Measurements from ENCODE around the gene TBC1D32. TPM values are rescaled to one million over a fixed set of nuclear protein-coding genes. Genes with fewer than 3 reads are reported as not detected.
"Not testable (repeated sequence)": the region's sequence is repeated elsewhere in the genome, so short reads cannot be mapped to it uniquely, and the experiment has no call there.

Gene TBC1D32
- total RNA-seq, 1 experiment from 2014 or later = 6.6 TPM

DNA sequence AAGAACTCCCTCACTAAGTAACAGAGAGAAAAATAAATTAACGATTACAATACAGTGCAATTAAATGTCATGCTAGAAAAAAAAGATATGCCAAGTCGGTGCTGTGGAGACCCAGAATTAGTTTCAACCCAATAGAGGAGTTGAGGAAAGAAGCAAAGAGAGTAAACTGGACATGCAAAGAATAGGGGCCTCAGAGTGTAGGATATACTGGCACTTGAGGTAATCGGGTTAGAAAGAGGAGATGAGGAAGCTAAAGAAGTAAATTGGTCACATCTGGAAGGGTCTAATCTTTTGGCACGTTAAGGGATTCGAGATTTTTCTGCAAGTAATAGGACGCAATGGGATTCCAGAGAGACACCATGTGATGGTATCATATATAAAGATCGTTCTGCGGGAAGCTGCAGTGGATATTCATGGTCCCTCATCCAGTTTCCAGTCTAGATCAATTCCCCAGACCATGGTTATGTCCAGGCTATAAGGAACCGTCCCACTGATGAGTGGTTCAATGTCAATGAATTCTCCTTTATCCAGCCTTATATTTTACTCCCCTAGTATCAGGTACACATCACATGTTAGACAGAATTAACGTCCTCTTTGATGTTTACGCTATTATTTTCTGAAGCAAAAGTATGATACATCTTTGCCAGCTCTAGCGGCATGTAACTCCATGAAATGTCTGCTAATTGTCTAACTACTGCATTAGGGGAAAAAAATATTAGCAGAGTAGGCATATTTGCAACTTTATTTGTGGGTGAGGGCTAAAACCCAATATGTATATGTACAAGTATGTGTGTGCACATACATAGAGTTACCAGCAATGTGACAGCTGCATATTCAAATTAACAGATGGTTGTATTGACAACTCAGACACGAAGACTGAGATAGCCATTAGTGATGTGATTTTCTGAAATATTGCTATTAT, 1.1 kb upstream of the TBC1D32 start:
- in situ Hi-C loops (cut with HindIII; ENCODE audit: low sequenced_read_pairs) = no loop called here
- DNase-seq (ENCODE audit: low spot score) = no peak

DNA sequence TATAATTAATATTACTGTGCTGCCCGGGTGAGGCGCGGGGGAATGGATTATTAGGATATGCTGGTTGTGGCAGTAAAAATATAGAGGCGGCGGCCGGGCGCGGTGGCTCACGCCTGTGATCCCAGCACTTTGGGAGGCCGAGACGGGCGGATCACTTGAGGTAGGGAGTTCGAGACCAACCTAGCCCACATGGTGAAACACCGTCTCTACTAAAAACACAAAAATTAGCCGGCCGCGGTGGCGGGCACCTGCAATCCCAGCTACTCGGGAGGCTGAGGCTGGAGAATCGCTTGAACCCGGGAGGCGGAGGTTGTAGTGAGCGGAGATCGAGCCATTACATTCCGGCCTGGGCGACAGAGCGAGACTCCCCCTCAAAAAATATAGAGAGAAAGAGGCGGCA, 586 bp downstream of the TBC1D32 start:
- DNase-seq (ENCODE audit: low spot score); in situ Hi-C loops (cut with HindIII; ENCODE audit: low sequenced_read_pairs): not testable (repeated sequence)

DNA sequence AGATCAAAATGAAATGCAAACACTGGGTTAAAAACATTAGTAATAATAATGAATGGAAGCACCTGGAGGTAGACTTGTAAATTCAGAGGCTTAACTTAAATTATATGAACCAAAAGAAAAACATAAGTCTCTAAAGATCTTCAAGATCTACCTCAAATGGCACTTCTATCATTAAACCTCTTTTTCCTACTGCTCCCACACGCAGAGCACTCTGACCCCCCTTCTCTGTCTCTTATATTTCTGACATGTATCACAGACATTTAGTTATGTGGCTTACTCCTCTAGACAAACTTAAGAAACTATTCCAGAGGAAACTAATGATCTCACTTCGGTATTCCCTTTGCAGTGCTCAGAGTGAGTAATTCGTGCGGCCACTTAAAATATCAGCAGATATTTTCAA, 1.1 kb downstream of the TBC1D32 start:
- in situ Hi-C loops (cut with HindIII; ENCODE audit: low sequenced_read_pairs) = no loop called here
- no peak for DNase-seq (ENCODE audit: low spot score)

DNA sequence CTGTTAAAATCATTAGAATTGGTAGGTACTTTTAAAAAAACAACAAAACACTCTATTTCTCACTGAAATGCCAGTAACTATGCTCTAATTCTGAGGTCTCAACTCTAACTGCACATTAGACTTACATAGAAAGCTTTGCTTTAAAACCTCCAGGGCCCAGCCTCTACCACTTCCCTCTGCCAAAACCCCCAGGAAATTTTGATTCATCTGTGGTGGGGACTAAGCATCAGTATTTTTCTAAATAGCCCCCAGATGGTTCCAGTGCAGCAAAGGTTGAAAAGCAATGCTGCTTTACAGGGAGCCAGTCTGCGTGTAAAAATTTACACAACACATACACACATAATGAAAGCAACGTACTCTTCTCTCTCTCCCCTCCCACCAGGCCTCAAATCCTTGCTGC, 3.8 kb downstream of the TBC1D32 start:
- in situ Hi-C loops (cut with HindIII; ENCODE audit: low sequenced_read_pairs) = no loop called here
- DNase-seq (ENCODE audit: low spot score) = no peak

DNA sequence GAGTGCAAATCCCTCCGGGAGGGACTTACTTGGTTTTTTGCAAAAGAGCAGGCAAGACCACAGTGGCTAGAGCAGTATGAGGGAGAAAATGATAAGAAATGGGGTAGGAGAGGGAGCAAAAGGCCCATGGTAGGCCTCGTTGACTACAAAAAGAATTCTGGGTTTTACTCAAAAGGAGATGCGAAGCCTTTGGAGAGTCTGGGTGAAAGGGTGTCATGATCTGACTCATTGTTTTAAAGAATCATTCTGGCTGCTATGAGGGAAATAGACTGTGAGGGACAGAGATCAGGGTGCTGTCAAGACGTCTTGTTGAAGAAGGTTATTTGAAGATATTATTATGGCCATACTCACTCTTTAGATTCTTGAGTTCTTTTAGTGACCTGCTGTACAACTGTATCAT, 13.0 kb downstream of the TBC1D32 start:
- in situ Hi-C loops (cut with HindIII; ENCODE audit: low sequenced_read_pairs) = loop anchor here (25.0 kb wide), 1 partner anchor 259 kb away; no protein-coding TSS in a partner anchor
- DNase-seq (ENCODE audit: low spot score) = no peak

DNA sequence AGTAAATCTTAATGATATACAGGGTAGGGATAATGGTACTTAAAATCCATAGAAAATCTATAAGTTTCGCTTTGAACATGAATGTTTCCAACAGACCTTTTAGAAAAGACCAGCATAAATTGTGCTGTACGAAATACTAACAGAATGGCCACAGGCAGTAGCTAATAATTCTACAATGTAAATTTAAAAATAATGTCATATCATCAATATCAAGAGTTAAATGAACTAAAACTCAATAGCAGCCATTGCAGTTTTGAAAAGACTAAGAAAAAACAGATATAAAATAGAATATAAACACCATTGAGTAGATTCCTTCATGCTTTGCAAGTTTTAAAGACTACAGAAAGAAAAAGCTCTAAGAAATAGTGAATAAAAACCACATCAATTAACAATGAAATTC, 14.7 kb downstream of the TBC1D32 start:
- in situ Hi-C loops (cut with HindIII; ENCODE audit: low sequenced_read_pairs) = loop anchor here (25.0 kb wide), 1 partner anchor 257 kb away; no protein-coding TSS in a partner anchor
- no peak for DNase-seq (ENCODE audit: low spot score)

DNA sequence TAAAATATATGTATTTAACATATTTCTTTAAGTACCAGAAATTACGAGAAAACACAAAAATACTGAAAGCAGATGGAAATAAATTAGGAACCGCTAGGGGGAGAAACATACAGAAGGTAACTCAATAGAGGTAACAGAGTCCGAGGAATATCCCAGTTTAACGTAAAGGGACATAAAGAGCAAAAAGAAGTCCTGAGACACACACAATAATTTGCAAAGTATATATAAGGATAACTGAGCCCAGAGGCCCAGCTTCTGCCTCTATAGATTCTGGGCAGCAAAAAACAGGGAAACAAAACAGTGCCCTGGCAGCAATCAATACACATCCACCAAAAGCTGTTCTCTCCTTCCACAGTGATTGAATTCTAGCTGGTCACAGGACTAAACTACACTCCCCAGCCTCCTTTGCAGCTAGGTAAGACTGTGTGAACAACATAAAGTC, 15.1 kb downstream of the TBC1D32 start:
- in situ Hi-C loops (cut with HindIII; ENCODE audit: low sequenced_read_pairs) = loop anchor here (25.0 kb wide), 1 partner anchor 257 kb away; no protein-coding TSS in a partner anchor

DNA sequence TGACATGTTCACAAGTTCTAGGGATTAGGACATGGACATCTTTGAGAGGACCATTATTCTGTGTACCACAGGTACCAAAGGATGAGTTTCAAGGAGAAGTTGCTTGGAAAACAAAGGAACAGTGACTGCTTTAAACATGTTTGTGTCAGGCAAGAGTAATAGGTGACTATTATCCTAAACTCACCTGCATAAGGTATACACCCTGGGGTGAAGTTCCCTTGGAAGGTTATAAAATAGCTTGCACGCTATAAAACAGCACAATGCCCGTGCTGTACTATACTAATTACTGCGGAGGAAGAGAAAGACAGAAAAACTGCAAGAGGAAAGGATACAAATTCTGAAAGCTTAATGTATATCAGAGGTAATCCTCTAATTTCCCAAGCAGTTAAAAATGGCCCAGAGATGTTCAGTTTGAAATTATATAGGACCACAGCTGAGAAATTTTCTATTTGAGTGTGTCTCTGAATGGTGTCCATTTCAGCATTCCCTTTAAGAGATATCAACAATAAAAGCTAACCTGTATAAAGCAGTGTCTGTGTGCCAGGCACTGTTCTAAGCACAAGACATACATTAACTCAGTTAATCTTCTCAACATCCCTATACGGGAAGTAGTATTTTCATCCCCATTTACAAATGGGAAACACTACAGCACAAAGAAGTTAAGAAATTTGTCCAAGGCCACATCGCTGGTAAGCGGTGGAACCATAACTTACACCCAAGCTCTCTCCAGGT, 19.7 kb downstream of the TBC1D32 start:
- no peak for DNase-seq (ENCODE audit: low spot score)
- in situ Hi-C loops (cut with HindIII; ENCODE audit: low sequenced_read_pairs) = loop anchor here (25.0 kb wide), 1 partner anchor 252 kb away; no protein-coding TSS in a partner anchor

More for the DNA sequence above, 15.1 kb downstream of the TBC1D32 start:
- DNase-seq (ENCODE audit: low spot score) = peak; percentile 26

DNA sequence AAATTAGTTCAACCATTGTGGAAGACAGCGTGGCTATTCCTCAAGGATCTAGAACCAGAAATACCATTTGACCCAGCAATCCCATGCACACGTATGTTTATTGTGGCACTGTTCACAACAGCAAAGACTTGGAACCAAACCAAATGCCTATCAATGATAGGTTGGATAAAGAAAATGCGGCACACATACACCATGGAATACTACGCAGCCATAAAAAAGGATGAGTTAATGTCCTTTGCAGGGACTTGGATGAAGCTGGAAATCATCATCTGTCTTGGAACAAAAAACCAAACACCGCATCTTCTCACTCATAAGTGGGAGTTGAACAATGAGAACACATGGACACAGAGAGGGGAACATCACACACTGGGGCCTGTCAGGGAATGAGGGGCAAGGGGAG, 22.5 kb downstream of the TBC1D32 start:
- DNase-seq (ENCODE audit: low spot score) = not testable (repeated sequence)
- in situ Hi-C loops (cut with HindIII; ENCODE audit: low sequenced_read_pairs) = loop anchor here (25.0 kb wide), 1 partner anchor 250 kb away; no protein-coding TSS in a partner anchor

DNA sequence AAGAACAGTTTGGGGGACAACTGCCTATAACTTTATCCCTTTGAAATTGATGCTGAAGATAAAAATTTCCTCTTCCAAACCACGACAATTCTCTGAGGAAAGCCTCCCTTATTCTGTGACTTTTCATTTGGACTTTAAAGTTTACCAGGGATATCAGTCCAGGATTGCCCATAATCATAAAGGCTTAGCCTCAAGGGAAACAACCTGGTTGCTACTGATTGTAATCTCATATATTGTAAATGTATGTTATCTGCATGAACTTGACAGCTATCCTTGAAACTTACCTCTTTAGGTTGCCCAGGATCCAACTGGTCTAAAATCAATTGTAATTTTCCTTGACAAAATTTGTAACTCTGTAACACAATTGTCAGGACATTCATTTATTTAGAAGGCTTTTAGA, 23.8 kb downstream of the TBC1D32 start:
- in situ Hi-C loops (cut with HindIII; ENCODE audit: low sequenced_read_pairs) = loop anchor here (25.0 kb wide), 1 partner anchor 248 kb away; no protein-coding TSS in a partner anchor
- DNase-seq (ENCODE audit: low spot score) = no peak

DNA sequence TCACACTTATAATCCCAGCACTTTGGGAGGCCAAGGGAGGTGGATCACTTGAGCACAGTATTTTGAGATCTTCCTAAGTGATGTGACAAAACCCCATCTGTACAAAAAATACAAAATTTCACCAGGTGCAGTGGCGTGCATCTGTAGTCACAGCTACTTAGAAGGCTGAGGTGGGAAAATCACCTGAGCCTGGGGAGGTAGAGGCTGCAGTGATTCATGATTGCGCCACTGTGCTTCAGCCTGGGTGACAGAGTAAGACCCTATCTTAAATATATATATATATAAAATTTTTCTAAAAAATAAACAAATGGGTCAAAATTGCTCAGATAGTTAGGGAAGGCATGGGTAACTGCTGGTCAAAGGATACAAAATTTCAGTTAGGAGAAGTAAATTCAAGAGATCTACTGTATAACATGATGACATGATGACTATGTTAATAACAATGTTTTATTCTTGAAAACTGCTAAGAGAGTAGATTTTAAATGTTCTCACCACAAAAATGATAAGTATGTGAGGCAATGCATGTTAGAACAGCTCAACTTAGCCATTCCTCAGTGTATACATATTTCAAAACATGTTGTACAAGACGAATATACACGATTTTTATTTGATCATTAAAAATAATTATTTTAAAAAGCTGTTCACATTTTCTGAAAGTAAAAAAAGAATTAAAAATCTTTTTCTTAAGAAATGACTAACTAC, 24.4 kb downstream of the TBC1D32 start:
- in situ Hi-C loops (cut with HindIII; ENCODE audit: low sequenced_read_pairs) = loop anchor here (25.0 kb wide), 1 partner anchor 248 kb away; no protein-coding TSS in a partner anchor
- DNase-seq (ENCODE audit: low spot score) = no peak

DNA sequence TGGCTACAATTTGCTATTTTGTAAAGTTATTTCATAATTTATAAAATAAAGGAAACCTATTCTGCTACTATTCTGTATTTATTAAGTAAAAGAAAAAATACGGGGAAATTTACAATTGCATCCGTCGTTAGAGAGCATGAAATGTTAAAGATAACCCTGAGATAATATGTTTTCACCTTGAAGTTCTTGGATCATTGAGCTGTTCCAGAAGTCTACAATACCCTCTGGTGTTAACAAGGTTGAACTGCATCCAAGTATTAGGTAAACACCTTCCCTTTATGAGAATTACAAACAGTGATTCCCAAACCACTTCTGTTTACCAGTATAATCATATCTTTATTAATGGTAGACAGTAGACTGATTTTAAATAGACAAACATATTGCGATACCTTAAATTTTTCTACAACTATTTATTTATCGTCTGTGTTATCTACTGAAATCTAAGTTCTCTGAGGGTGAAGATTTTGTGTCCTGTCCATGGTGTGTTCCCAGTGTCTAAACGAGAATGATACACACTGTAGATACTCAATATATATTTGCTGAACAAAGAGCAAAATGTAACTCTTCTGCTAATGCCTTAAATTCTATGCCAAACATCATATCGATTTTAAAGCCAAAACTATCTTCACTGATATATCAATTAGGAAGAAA, 28.2 kb downstream of the TBC1D32 start:
- in situ Hi-C loops (cut with HindIII; ENCODE audit: low sequenced_read_pairs) = loop anchor here (25.0 kb wide), 1 partner anchor 244 kb away; no protein-coding TSS in a partner anchor
- DNase-seq (ENCODE audit: low spot score) = peak; percentile 48

DNA sequence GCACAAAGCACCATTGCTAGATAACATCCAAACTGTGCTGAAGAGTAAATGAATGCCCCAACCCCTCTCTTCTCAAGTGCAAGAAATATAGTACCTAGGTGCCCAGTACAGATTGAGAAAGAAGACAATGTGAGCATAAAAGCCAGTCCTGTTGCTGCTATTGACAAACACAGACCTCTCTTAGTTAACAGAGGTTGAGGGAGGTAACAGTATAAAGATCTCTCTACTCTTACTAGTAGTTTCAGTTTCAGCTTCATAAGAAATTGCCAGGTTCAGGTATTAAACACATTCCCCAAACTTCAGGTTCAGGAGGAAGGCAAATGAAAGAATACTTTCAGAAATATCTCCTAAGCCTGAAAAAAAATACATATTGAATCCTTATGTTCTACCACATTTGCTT, 31.4 kb downstream of the TBC1D32 start:
- in situ Hi-C loops (cut with HindIII; ENCODE audit: low sequenced_read_pairs) = loop anchor here (25.0 kb wide), 1 partner anchor 241 kb away; no protein-coding TSS in a partner anchor
- no peak for DNase-seq (ENCODE audit: low spot score)

DNA sequence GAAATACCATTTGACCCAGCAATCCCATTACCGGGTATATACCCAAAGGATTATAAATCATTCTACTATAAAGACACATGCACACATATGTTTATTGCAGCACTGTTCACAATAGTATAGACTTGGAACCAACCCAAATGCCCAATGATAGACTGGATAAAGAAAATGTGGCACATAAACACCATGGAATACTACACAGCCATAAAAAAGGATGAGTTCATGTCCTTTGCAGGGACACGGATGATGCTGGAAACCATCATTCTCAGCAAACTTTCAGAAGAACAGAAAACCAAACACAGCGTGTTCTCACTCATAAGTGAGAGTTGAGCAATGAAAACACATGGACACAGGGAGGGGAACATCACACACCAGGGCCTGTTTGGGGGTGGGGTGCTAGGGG, 33.1 kb downstream of the TBC1D32 start:
- in situ Hi-C loops (cut with HindIII; ENCODE audit: low sequenced_read_pairs) = loop anchor here (25.0 kb wide), 1 partner anchor 239 kb away; no protein-coding TSS in a partner anchor
- DNase-seq (ENCODE audit: low spot score) = not testable (repeated sequence)

DNA sequence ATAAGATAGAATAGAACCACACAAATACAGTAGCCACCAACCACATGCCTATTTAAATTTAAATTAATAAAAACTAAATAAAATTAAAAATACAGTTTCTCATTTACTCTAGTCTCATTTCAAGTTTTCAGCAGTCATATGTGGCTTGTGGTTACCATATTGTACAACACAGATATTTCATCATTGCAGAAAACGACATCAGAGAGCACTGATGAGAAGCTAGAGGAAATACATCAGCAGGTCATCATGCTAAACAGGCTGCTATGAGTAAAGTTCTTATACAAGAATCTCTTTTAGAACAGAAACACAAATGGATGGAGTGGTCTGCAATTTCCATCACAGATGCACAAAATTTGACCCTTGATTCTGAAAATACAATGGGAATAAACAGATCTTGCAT, 36.6 kb downstream of the TBC1D32 start:
- DNase-seq (ENCODE audit: low spot score) = no peak
- in situ Hi-C loops (cut with HindIII; ENCODE audit: low sequenced_read_pairs) = no loop called here

DNA sequence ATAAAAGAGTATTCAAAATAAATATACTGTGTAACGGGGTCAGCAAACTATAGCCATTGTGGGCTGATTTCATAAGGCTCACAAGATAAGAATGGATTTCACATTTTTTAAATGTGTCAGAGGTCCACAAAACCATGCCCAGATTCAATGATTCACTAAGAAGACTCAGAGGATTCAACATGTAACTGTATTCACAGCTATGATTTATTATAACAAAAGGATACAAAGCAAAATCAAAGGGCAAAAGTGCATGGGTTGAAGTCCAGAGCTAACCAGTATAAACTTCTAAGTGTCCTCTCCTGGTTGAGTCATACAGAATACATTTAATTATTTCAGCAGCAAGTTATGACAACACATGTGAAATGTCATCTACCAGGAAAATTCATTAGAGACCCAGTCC, 49.2 kb downstream of the TBC1D32 start:
- in situ Hi-C loops (cut with HindIII; ENCODE audit: low sequenced_read_pairs) = no loop called here

DNA sequence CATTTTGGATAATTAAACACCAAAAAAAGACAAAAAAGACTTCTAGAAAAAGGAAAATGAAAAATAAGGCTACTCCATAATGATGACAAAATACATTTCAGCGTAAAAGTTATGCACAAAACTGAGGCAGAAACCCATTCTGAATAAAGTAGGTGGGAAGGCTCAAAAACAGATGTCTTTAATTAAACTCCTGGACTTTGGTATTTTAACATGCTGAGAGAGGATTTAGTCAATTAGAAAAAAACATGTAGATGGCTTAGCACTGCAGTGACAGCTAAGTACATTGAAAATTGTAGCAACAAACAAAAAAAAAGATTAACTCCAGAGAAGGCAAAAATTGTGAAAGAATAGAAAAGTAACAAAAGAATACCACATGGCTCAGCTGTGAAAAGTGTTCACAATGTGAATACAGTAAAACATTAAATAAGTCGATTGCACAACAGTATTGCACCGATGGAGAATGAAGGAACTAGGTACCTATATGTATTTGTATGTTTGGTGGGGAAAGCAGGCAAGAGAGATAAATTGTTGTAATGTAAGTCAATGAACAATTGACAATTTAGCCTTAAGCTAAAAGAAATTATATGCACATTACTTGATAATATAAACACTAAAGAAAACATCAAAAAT, 59.5 kb downstream of the TBC1D32 start:
- in situ Hi-C loops (cut with HindIII; ENCODE audit: low sequenced_read_pairs) = no loop called here
- DNase-seq (ENCODE audit: low spot score) = no peak

More for the DNA sequence above, 49.2 kb downstream of the TBC1D32 start:
- DNase-seq (ENCODE audit: low spot score) = no peak

DNA sequence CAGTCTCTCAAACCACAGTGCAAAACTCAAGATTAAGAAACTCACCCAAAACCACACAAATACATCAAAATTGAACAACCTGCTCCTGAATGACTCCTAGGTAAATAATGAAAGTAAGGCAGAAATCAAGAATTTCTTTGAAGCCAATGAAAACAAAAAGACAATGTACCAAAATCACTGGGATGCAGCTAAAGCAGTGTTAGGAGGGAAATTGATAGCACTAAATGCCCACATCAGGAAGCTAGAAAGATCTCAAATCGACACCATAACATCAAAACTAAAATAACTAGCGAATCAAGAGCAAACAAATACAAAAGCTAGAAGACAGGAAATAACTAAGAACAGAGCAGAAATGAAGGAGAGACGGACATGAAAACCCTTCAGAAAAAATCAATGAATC, 70.5 kb downstream of the TBC1D32 start:
- in situ Hi-C loops (cut with HindIII; ENCODE audit: low sequenced_read_pairs) = no loop called here
- DNase-seq (ENCODE audit: low spot score) = no peak

Measured in G401 (cell line).